Activated CD4-positive, alpha-beta T cell treated with anti-CD3 and anti-CD28 coated beads, Interleukin-2, Interleukin-6, amounts not matched to agents 100 ng/mL and 50 ng/mL, durations not matched to agents 16 hours and 8 hours (primary cell): ENCODE measurements around the gene RGL1.
A peak's percentile ranks its signal among the peaks of the same experiment; 100 is the strongest.

Source experiments
- DNase-seq: peaks from one replicate; pipeline ENCODE4 v3.0.0-alpha.2; 2020

The RGL1 gene

GRCh38 chr1:183787704-183788103 is 17.2 kb upstream of the RGL1 start:
- DNase-seq = no peak

GRCh38 chr1:183791319-183791718 is 13.6 kb upstream of the RGL1 start:
- DNase-seq = no peak

- DNase-seq = no peak
Observed at GRCh38 chr1:183792300-183792699, 12.6 kb upstream of the RGL1 start.

- no peak for DNase-seq
Observed at GRCh38 chr1:183794088-183794487, 10.8 kb upstream of the RGL1 start.

GRCh38 chr1:183800449-183800848 is 4.5 kb upstream of the RGL1 start:
- no peak for DNase-seq

GRCh38 chr1:183801649-183802048 is 3.3 kb upstream of the RGL1 start:
- DNase-seq = no peak

GRCh38 chr1:183804387-183804786 is 533 bp upstream of the RGL1 start:
- DNase-seq = no peak

- DNase-seq = no peak
Observed at GRCh38 chr1:183806125-183806524, 1.2 kb downstream of the RGL1 start.

GRCh38 chr1:183806675-183807074 is 1.8 kb downstream of the RGL1 start:
- DNase-seq = no peak

GRCh38 chr1:183807549-183808168 is 2.7 kb downstream of the RGL1 start:
- DNase-seq = peak; percentile 44

GRCh38 chr1:183808296-183809027 is 3.5 kb downstream of the RGL1 start:
- DNase-seq = no peak

GRCh38 chr1:183810121-183810520 is 5.2 kb downstream of the RGL1 start:
- DNase-seq = no peak

- no peak for DNase-seq
Observed at GRCh38 chr1:183810756-183811544, 6.0 kb downstream of the RGL1 start.

GRCh38 chr1:183812128-183812527 is 7.2 kb downstream of the RGL1 start:
- DNase-seq = no peak

GRCh38 chr1:183812686-183813569 is 8.0 kb downstream of the RGL1 start:
- DNase-seq = no peak

GRCh38 chr1:183814121-183814681 is 9.3 kb downstream of the RGL1 start:
- no peak for DNase-seq

GRCh38 chr1:183816110-183816509 is 11.2 kb downstream of the RGL1 start:
- no peak for DNase-seq

GRCh38 chr1:183817576-183818288 is 12.8 kb downstream of the RGL1 start:
- no peak for DNase-seq

GRCh38 chr1:183819059-183819458 is 14.1 kb downstream of the RGL1 start:
- DNase-seq = no peak

GRCh38 chr1:183821309-183821888 is 16.5 kb downstream of the RGL1 start:
- no peak for DNase-seq

GRCh38 chr1:183821889-183822611 is 17.1 kb downstream of the RGL1 start:
- DNase-seq = no peak
